Stimulated activated naive B cell treated with anti-CD40 and anti-IgM and Interleukin-4, amounts not matched to agents 10 μg/mL and 1 μg/mL and 100 μg/mL, for 72 hours (primary cell): ENCODE results near the gene GPR17.

Source experiments
- ATAC-seq, 2 donors: fragments of 150-1000 bp; cut with Tn5 transposase; replicated peaks; 2 replicates each; pipeline ENCODE4 v1.10.0; 2021; ENCODE audit warnings: moderate library complexity in 1 of 2
- DNase-seq: peaks from one replicate; pipeline ENCODE4 v3.0.0; 2021
- H3K27ac Mint-ChIP-seq: one replicate; pipeline ENCODE4 v1.8.0; 2022; ENCODE audit warnings: mild to moderate bottlenecking, mixed read lengths
- H3K27me3 Mint-ChIP-seq, 2 donors: one replicate each; pipeline ENCODE4 v1.8.0; 2022; ENCODE audit warnings: mixed read lengths in 2 of 2
- H3K36me3 Mint-ChIP-seq, 2 donors: one replicate each; pipeline ENCODE4 v1.8.0; 2022; ENCODE audit warnings: mixed read lengths in 2 of 2, mild to moderate bottlenecking in 1 of 2
- H3K4me1 Mint-ChIP-seq, 2 donors: one replicate each; pipeline ENCODE4 v1.8.0; 2022; ENCODE audit warnings: mixed read lengths in 2 of 2, mild to moderate bottlenecking in 1 of 2
- H3K4me3 Mint-ChIP-seq, 2 donors: one replicate each; pipeline ENCODE4 v1.8.0; 2022; ENCODE audit warnings: mild to moderate bottlenecking in 2 of 2, mixed read lengths in 2 of 2, moderate library complexity in 1 of 2
- H3K9me3 Mint-ChIP-seq, 2 donors: one replicate each; pipeline ENCODE4 v1.8.0; 2022; ENCODE audit warnings: mixed read lengths in 2 of 2, mild to moderate bottlenecking in 1 of 2

The GPR17 gene, protein sequence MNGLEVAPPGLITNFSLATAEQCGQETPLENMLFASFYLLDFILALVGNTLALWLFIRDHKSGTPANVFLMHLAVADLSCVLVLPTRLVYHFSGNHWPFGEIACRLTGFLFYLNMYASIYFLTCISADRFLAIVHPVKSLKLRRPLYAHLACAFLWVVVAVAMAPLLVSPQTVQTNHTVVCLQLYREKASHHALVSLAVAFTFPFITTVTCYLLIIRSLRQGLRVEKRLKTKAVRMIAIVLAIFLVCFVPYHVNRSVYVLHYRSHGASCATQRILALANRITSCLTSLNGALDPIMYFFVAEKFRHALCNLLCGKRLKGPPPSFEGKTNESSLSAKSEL

GRCh38 chr2:127645395-127646291 is at the start of gene GPR17:
TSS of gene GPR17 (plus strand) at chr2:127646153. CDS start at chr2:127650736, 4,583 bp downstream.
- Mint-ChIP-seq H3K4me1 (peaks cover 32 to 75% of the 10 kb centered on the region in 2 donors), H3K27me3 (no peaks in the 10 kb centered on the region), H3K4me3 (no peak within 1 kb of the TSS), H3K27ac (peak within 1 kb of the TSS; percentile 20), H3K36me3 (no peaks in the 10 kb centered on the region), H3K9me3 (no peaks in the 10 kb centered on the region)
- DNase-seq (no peak), ATAC-seq (no peak)

DNA sequence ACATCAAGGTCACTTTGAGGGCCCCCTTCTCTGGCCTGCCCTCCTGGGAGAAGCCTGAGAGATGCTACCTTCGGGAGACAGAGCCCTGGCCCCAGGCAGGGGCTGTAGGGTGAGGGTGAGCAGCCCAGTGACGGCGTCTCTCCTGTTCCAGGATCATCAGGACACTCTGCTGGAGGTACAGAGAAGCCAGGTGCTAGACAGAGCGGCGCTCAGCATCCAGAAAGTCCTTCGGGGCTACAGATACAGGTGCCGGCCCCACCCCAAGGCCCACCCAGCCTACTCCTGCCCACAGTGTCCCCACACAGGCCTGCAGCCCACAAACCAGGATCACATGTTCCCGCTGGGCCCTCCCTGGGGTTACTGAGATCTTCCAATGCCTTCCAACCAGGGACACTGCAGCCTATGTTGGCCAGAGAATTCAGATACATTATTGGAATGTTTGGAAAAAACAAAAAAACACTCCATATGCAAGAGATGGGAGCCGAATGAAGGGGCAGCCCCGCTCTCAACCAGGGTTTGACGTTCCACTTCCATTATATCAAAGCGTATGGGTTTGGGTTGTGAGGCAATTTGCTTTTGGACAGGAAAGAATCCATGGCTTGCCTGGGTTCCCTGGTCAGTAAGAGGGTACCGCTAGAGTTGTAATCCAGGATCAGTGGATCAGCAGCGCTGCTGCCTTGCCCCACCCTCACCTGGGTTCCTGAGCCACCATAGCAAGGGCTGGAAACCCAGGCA is 49.5 kb upstream of the GPR17 start:
- no peak overlapping the region for H3K4me3 Mint-ChIP-seq
- H3K36me3 Mint-ChIP-seq, result no peaks in the 10 kb centered on the region
- peaks cover 12 to 25% of the 10 kb centered on the region in 2 donors for H3K4me1 Mint-ChIP-seq
- ATAC-seq, result no peak
- no peak overlapping the region for H3K27ac Mint-ChIP-seq
- H3K9me3 Mint-ChIP-seq, result peaks cover 0 to 3% of the 10 kb centered on the region in 2 donors
- DNase-seq, result no peak
- H3K27me3 Mint-ChIP-seq, result no peaks in the 10 kb centered on the region

- Mint-ChIP-seq H3K27ac (no peak overlapping the region), H3K27me3 (no peaks in the 10 kb centered on the region), H3K4me1 (peaks cover 11 to 25% of the 10 kb centered on the region in 2 donors), H3K9me3 (peaks cover 0 to 5% of the 10 kb centered on the region in 2 donors), H3K36me3 (no peaks in the 10 kb centered on the region), H3K4me3 (no peak overlapping the region)
- no peak for DNase-seq
- no peak for ATAC-seq
Observed at GRCh38 chr2:127597046-127597983, 48.6 kb upstream of the GPR17 start.

DNA sequence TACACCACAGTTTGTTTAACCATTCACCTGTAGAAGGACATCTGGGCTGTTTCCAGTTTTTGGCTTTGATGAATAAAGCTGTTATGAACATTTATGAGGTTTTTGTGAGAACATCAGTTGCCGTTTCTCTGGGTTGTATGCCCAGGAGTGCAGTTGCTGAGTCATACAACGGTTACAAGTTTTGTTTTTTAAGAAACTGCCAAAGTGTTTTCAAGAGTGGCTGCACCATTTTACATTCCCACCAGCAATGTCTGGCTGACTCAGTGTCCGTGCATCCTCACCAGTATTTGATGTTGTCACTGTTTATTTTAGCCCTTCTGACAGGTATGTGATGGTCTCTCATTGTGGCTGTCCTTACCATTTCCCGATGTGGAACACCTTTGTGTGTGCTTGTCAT is 48.0 kb upstream of the GPR17 start:
- DNase-seq (no peak), ATAC-seq (no peak)
- H3K27me3 Mint-ChIP-seq, result no peaks in the 10 kb centered on the region
- H3K27ac Mint-ChIP-seq, result no peak overlapping the region
- H3K36me3 Mint-ChIP-seq, result peaks cover 0 to 3% of the 10 kb centered on the region in 2 donors
- H3K4me1 Mint-ChIP-seq, result peaks cover 11 to 25% of the 10 kb centered on the region in 2 donors
- H3K9me3 Mint-ChIP-seq, result peaks cover 0 to 6% of the 10 kb centered on the region in 2 donors
- no peak overlapping the region for H3K4me3 Mint-ChIP-seq

- Mint-ChIP-seq H3K4me3 (no peak overlapping the region), H3K27me3 (no peaks in the 10 kb centered on the region), H3K36me3 (peaks cover 0 to 7% of the 10 kb centered on the region in 2 donors), H3K27ac (no peak overlapping the region), H3K9me3 (peaks cover 0 to 10% of the 10 kb centered on the region in 2 donors), H3K4me1 (peaks cover 11 to 20% of the 10 kb centered on the region in 2 donors)
- ATAC-seq (no peak), DNase-seq (no peak)
Observed at GRCh38 chr2:127598711-127599110, 47.2 kb upstream of the GPR17 start.

DNA sequence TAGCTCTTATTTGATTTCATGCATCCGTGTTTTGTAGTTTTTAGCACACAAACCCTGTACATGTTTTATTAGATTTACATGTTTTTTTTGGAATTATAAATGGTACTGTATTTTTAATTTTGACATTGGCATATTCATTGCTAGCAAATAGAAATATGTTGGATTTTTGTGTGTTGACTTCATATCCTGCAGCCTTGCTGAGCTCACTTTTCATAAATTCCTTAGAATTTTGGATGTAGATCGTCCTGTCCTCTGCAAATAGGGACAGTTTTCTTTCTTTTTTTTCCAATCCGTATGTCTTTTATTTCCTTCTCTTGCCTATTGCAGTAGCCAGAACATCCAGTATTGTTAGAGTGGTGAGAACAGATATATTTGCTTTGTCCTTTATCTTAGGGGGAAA is 46.7 kb upstream of the GPR17 start:
- no peak overlapping the region for H3K4me3 Mint-ChIP-seq
- H3K36me3 Mint-ChIP-seq, result peaks cover 0 to 8% of the 10 kb centered on the region in 2 donors
- ATAC-seq (no peak), DNase-seq (no peak)
- H3K4me1 Mint-ChIP-seq, result peaks cover 11 to 15% of the 10 kb centered on the region in 2 donors
- peaks cover 2 to 10% of the 10 kb centered on the region in 2 donors for H3K9me3 Mint-ChIP-seq
- H3K27ac Mint-ChIP-seq, result no peak overlapping the region
- no peaks in the 10 kb centered on the region for H3K27me3 Mint-ChIP-seq

GRCh38 chr2:127604986-127605385 is 41.0 kb upstream of the GPR17 start:
- Mint-ChIP-seq H3K27me3 (no peaks in the 10 kb centered on the region), H3K9me3 (peaks cover 3 to 8% of the 10 kb centered on the region in 2 donors), H3K4me1 (peaks cover 26 to 42% of the 10 kb centered on the region in 2 donors), H3K4me3 (no peak overlapping the region), H3K27ac (no peak overlapping the region), H3K36me3 (peaks cover 0 to 11% of the 10 kb centered on the region in 2 donors)
- no peak for DNase-seq
- no peak for ATAC-seq

DNA sequence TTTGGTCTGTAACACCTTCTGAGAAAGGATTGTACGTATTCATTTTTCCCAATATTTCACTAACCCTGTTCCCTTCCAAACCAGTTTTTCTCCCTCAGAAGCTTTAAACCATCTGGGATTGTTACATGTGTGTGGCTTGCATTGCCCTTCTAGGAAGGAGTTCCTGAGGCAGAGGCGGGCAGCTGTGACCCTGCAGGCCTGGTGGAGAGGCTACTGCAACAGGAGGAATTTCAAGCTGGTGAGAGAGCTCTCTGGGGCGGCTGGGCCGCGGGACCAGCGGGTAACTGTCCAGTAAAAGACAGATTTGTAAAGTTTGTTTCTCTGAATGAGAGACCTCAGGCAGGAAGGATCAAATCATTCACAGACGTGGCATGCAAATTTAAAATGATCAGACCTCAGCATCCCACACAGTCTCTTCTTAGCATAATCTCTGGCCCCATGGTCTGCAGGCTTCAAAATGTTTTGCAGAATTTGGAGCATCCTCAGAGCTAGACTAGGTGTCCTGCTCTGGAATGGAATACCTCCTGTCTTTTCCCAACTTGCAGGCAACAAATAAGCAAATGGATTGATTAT is 40.2 kb upstream of the GPR17 start:
- peak; percentile 69 to 70 for ATAC-seq
- H3K27me3 Mint-ChIP-seq, result no peaks in the 10 kb centered on the region
- no peak for DNase-seq

DNA sequence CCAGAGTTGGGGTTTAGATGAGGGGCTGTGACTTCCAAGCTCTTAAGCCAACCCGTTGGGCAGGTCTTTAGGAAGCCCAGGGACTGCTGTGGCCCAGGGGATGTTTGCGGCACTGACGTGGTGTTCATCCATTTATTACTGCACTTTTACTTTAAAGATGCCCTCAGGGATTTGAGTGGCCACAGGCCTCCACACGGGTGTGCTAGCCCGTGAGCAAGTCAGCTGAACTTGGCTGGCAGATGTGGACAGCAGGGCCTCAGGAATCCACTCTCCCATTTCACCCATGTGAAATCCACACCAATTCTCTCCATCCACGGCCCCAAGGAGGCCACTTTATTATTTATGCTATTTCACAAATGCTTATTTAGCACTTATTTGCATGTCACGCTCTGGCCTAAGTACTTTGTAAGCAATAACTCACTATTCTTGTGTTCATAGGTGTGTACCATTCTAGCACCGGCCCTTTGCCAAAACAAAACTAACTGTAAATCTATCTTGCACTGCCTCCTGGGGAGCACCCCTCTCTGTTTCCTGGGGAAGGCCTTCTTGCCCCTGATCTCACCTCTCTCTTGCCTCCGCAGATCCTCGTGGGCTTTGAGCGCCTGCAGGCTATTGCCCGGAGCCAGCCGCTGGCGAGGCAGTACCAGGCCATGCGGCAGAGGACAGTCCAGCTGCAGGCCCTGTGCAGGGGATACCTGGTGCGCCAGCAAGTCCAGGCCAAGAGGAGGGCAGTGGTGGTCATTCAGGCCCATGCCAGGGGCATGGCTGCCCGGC is 39.1 kb upstream of the GPR17 start:
- peaks cover 6 to 12% of the 10 kb centered on the region in 2 donors for H3K9me3 Mint-ChIP-seq
- ATAC-seq (no peak), DNase-seq (no peak)
- no peaks in the 10 kb centered on the region for H3K27me3 Mint-ChIP-seq
- H3K4me3 Mint-ChIP-seq, result no peak overlapping the region
- peaks cover 32 to 42% of the 10 kb centered on the region in 2 donors for H3K4me1 Mint-ChIP-seq
- H3K36me3 Mint-ChIP-seq, result peaks cover 2 to 18% of the 10 kb centered on the region in 2 donors
- H3K27ac Mint-ChIP-seq, result no peak overlapping the region

More for the DNA sequence above, 40.2 kb upstream of the GPR17 start:
- Mint-ChIP-seq H3K4me3 (no peak overlapping the region), H3K36me3 (peaks cover 0 to 11% of the 10 kb centered on the region in 2 donors), H3K9me3 (peaks cover 3 to 8% of the 10 kb centered on the region in 2 donors), H3K4me1 (peaks cover 29 to 42% of the 10 kb centered on the region in 2 donors), H3K27ac (peak overlapping the region; percentile 9)

- DNase-seq (no peak), ATAC-seq (peak in 1 of 2 donors; percentile 33)
- peak overlapping the region in 1 of 2 donors; percentile 19 for H3K4me3 Mint-ChIP-seq
- H3K36me3 Mint-ChIP-seq, result peaks cover 2 to 19% of the 10 kb centered on the region in 2 donors
- no peaks in the 10 kb centered on the region for H3K27me3 Mint-ChIP-seq
- H3K4me1 Mint-ChIP-seq, result peaks cover 32 to 42% of the 10 kb centered on the region in 2 donors
- peaks cover 6 to 10% of the 10 kb centered on the region in 2 donors for H3K9me3 Mint-ChIP-seq
- peak overlapping the region; percentile 21 for H3K27ac Mint-ChIP-seq
Observed at GRCh38 chr2:127607399-127607908, 38.5 kb upstream of the GPR17 start.

DNA sequence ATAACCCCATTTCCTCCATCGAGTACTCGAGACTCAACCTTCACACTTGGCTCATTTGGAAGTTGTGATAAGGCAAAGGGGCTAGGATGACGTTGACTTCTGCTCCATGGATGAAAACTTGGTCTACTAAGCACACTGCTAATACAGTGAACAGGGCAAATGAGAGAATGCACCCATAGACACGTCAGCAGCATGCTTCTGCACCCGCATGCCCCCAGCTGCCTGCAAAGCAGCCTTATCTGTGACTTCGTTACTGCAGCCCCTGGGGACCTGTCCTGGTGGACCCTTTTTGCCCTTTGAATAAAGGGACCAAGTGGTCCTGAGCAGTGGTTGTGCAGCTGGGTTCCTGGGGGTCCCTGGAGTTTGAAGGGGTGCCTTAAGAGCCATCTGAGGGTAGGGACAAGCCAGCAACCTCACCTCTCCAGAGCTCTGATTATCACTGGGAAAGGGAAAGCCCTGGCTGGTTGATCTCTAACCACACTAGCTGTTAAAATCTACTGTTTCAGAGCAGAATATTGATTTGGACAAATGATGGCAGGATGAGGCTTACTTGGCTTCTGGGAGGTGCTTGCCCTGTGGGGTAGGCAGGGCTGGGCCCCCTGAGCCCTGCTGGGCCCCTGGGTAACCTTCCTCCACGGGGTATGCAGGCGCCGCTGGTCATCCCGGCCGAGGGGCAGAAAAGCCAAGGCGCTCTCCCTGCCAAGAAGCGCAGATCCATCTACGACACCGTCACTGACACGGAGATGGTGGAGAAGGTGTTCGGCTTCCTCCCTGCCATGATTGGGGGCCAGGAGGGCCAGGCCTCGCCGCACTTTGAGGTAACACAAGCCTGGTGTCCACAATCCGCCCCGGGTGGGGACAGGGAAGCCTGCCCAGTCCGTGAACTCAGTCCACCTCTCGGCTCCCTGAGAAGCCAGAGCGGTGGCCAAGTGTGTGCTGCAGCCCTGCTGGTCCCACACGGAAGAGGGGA is 37.6 kb upstream of the GPR17 start:
- no peak overlapping the region for H3K4me3 Mint-ChIP-seq
- H3K4me1 Mint-ChIP-seq, result peaks cover 32 to 42% of the 10 kb centered on the region in 2 donors
- peaks cover 8 to 9% of the 10 kb centered on the region in 2 donors for H3K9me3 Mint-ChIP-seq
- ATAC-seq (peak in 1 of 2 donors; percentile 30), DNase-seq (no peak)
- no peaks in the 10 kb centered on the region for H3K27me3 Mint-ChIP-seq
- H3K36me3 Mint-ChIP-seq, result peaks cover 6 to 12% of the 10 kb centered on the region in 2 donors
- H3K27ac Mint-ChIP-seq, result no peak overlapping the region
